ENCODE data around the gene NETO2.

DNA sequence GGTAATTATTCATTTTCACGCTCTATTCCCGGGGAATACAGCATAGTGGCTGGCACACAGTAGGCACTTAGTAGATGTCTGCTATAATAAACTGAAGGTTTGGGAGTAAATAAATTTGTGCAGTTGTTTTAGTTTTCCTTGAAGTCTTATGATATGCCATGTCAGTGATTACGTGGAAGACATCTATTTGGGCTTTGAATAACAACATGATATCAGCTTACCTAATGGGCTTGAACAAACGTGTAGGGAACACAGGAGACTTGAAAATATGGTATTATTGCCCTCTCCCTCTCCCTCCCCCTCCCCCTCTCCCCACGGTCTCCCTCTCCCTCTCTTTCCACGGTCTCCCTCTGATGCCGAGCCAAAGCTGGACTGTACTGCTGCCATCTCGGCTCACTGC, 36.3 kb upstream of the NETO2 start:
- TF ChIP-seq, protein P1, sequence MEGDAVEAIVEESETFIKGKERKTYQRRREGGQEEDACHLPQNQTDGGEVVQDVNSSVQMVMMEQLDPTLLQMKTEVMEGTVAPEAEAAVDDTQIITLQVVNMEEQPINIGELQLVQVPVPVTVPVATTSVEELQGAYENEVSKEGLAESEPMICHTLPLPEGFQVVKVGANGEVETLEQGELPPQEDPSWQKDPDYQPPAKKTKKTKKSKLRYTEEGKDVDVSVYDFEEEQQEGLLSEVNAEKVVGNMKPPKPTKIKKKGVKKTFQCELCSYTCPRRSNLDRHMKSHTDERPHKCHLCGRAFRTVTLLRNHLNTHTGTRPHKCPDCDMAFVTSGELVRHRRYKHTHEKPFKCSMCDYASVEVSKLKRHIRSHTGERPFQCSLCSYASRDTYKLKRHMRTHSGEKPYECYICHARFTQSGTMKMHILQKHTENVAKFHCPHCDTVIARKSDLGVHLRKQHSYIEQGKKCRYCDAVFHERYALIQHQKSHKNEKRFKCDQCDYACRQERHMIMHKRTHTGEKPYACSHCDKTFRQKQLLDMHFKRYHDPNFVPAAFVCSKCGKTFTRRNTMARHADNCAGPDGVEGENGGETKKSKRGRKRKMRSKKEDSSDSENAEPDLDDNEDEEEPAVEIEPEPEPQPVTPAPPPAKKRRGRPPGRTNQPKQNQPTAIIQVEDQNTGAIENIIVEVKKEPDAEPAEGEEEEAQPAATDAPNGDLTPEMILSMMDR (conservative IDR thresholded peaks at IDR 0.05 in 1 of 2, IDR thresholded peaks at IDR 0.05 in 1 of 2; ENCODE audit: low read depth in 1 of 2, low read length in 2 of 2), result no peak
- TF ChIP-seq EZH2 (IDR thresholded peaks at IDR 0.05; ENCODE audit: low read length, missing control alignments), result no peak
